H1 (cell line): ENCODE data around the gene GRHL3. TPM values are rescaled to one million over a fixed set of nuclear protein-coding genes. Genes with fewer than 3 reads are reported as not detected.

Experiments used
- MAX ChIP-seq: IDR thresholded peaks from 2 replicates; pipeline ENCODE4 v1.6.1; 2012; ENCODE audit warnings: inconsistent platforms
- NRF1 ChIP-seq: IDR thresholded peaks from 2 replicates; pipeline ENCODE4 v1.6.1; 2011; ENCODE audit warnings: mild to moderate bottlenecking, low read depth, low read length, improper control_type of control experiment
- polyA plus RNA-seq, 7 experiments: library from polyadenylated mRNA; depleted of rRNA in 3 of 7; stranded (reverse) in 5 of 7; unstranded in 2 of 7; fragments of >200 nt in 5 of 7; fragments of 200-250 nt in 2 of 7; gene quantifications; 1 replicate in 5 of 7; 2 replicates in 1 of 7; 4 replicates in 1 of 7; pipeline versions ENCODE4 v1.2.1 to v1.2.3, GENCODE V29; 2011 to 2013; ENCODE audit warnings: missing spikeins in 2 of 7, mixed read lengths in 2 of 7
- total RNA-seq: library from RNA; stranded (reverse); fragmentation: NEBNext Ultra II Directional; extraction: Animal tissue kit (Norgen Biotek cat#: 25700); gene quantifications from 2 replicates; pipeline ENCODE4 v1.2.1, GENCODE V29; 2021

Gene GRHL3
- total and polyA plus RNA-seq, 2 of the 8 experiments (the other 6 are each of a cell fraction or from before 2014, with no cell fraction given): 0.80 to 1.8 TPM

GRCh38 chr1:24300971-24301784 lies 18.0 kb upstream of the GRHL3 start (continued):
- TF ChIP-seq NRF1 (no peak), MAX (no peak)
